ENCODE data around the gene TENM4. TPM values are rescaled to one million over a fixed set of nuclear protein-coding genes. Genes with fewer than 3 reads are reported as not detected.

TENM4 gene
- total RNA-seq, 4 donors from 2014 or later: 7.7 to 39.3 (median 16.1) TPM

DNA sequence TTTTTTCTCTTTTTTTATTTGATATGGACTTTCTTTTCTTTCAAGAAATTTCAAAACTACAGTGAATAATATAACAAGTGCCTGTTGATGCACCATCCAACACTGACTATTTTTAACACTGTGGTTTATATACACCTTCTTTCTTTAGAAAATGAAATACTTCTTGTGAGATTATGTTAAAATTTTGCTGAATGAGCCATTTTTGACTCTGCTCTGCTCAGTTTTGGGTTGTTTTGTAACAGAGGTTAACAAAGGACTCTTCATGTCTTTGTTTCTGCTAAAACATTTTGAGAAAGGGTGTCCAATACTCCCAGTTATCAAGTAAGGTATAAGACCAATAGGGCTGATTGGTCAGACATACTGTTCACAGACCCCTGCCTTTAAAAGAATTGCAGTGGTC, 44.0 kb upstream of the TENM4 start:
- TF ChIP-seq, protein P1, sequence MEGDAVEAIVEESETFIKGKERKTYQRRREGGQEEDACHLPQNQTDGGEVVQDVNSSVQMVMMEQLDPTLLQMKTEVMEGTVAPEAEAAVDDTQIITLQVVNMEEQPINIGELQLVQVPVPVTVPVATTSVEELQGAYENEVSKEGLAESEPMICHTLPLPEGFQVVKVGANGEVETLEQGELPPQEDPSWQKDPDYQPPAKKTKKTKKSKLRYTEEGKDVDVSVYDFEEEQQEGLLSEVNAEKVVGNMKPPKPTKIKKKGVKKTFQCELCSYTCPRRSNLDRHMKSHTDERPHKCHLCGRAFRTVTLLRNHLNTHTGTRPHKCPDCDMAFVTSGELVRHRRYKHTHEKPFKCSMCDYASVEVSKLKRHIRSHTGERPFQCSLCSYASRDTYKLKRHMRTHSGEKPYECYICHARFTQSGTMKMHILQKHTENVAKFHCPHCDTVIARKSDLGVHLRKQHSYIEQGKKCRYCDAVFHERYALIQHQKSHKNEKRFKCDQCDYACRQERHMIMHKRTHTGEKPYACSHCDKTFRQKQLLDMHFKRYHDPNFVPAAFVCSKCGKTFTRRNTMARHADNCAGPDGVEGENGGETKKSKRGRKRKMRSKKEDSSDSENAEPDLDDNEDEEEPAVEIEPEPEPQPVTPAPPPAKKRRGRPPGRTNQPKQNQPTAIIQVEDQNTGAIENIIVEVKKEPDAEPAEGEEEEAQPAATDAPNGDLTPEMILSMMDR (IDR thresholded peaks at IDR 0.05): no peak
- DNase-seq: no peak
- no peaks in the 10 kb centered on the region for H3K4me1 ChIP-seq
- H3K4me3 ChIP-seq: no peak overlapping the region
- intact Hi-C loops (cut with DNase I): no loop called here
- peaks cover 0 to 5% (median 0%) of the 10 kb centered on the region in 4 donors for H3K27me3 ChIP-seq
- H3K36me3 ChIP-seq: no peaks in the 10 kb centered on the region
- no peak overlapping the region for H3K27ac ChIP-seq
- no peaks in the 10 kb centered on the region for H3K9me3 ChIP-seq

DNA sequence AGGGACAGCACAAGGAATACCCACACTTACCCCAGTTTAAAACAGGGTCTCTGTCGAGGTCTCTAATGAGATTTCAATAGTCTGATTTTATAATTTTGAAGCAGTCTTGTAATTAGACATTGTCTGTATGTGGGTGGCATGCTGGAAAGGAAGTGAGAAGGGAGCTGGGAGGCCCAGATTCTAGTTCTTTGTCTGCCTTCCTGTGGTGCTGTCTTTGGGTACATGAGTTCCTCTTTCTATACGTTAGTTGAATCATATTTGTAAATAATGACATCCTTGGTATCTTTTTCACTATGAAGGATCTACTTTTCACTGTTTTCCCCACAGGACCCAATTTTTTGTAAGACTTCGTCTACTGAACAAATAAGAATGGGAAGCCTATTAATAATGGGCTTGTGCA, 42.0 kb upstream of the TENM4 start:
- Histone ChIP-seq H3K36me3 (no peaks in the 10 kb centered on the region), H3K27me3 (peaks cover 0 to 5% (median 0%) of the 10 kb centered on the region in 4 donors), H3K9me3 (no peaks in the 10 kb centered on the region), H3K4me3 (no peak overlapping the region), H3K4me1 (no peaks in the 10 kb centered on the region), H3K27ac (no peak overlapping the region)
- no peak for DNase-seq
- intact Hi-C loops (cut with DNase I): no loop called here
- WGBS, 2 donors: 49 to 62% methylated on average over 3 of the region's 3 CpGs
- no peak for TF ChIP-seq POLR2A (IDR thresholded peaks at IDR 0.05)
- TF ChIP-seq, protein P1 (IDR thresholded peaks at IDR 0.05): no peak

DNA sequence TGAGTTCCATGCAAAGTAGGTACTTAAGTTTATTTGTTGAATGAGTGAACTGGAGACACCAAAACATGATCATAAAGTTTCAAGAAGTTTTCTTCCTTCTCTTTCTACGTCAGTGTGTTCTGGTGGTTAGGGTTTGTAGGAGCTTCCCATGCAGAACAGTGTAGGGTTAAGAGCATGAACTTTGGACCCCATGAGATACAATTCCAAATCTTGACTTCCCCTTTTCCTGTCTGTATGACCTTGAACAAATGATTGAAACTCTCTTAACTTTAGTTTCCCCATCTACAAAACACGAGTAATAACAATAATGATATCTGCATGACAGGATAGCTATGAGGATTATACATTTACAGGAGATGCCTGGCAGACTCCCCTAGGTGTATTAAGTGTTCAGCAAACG, 41.0 kb upstream of the TENM4 start:
- no peak overlapping the region for H3K4me3 ChIP-seq
- H3K9me3 ChIP-seq: no peaks in the 10 kb centered on the region
- TF ChIP-seq, protein P1 (IDR thresholded peaks at IDR 0.05): no peak
- TF ChIP-seq POLR2A (IDR thresholded peaks at IDR 0.05): no peak
- WGBS, 2 donors: 58 to 63% methylated on average over 3 of the region's 3 CpGs
- H3K4me1 ChIP-seq: no peaks in the 10 kb centered on the region
- no peak overlapping the region for H3K27ac ChIP-seq
- intact Hi-C loops (cut with DNase I): no loop called here
- H3K36me3 ChIP-seq: no peaks in the 10 kb centered on the region
- H3K27me3 ChIP-seq: peaks cover 0 to 5% (median 0%) of the 10 kb centered on the region in 4 donors
- DNase-seq: no peak

- Histone ChIP-seq H3K36me3 (no peaks in the 10 kb centered on the region), H3K27me3 (peaks cover 0 to 5% (median 0%) of the 10 kb centered on the region in 4 donors), H3K27ac (no peak overlapping the region), H3K9me3 (no peaks in the 10 kb centered on the region), H3K4me3 (no peak overlapping the region), H3K4me1 (no peaks in the 10 kb centered on the region)
- TF ChIP-seq, protein P1 (IDR thresholded peaks at IDR 0.05): no peak
- TF ChIP-seq POLR2A (IDR thresholded peaks at IDR 0.05): no peak
- DNase-seq: no peak
- intact Hi-C loops (cut with DNase I): no loop called here
- WGBS, 2 donors: 71 to 73% methylated on average over 4 of the region's 4 CpGs
Observed at GRCh38 chr11:79480864-79481263, 40.0 kb upstream of the TENM4 start.

GRCh38 chr11:79472819-79473529, 32.1 kb upstream of the TENM4 start:
- no peak for DNase-seq

More at GRCh38 chr11:79472819-79473529, 32.1 kb upstream of the TENM4 start:
- intact Hi-C loops (cut with DNase I): no loop called here
- 76 to 88% methylated on average over 7 to 8 of the region's 8 CpGs for WGBS, 2 donors
- no peaks in the 10 kb centered on the region for H3K9me3 ChIP-seq
- TF ChIP-seq, protein P1 (IDR thresholded peaks at IDR 0.05): no peak
- no peak for TF ChIP-seq POLR2A (IDR thresholded peaks at IDR 0.05)
- H3K4me1 ChIP-seq: peaks cover 0 to 14% (median 5%) of the 10 kb centered on the region in 3 donors
- no peak overlapping the region for H3K27ac ChIP-seq
- no peaks in the 10 kb centered on the region for H3K27me3 ChIP-seq
- H3K36me3 ChIP-seq: no peaks in the 10 kb centered on the region
- H3K4me3 ChIP-seq: no peak overlapping the region
